H1 (cell line): ENCODE measurements around the gene PNRC1. TPM values are rescaled to one million over a fixed set of nuclear protein-coding genes. Genes with fewer than 3 reads are reported as not detected.

ENCODE experiments used
- CTCF ChIA-PET: fragments of 300-600 bp; sonication (Branson Sonifier 250); formaldehyde crosslinking; loops from one replicate; lab custom pipeline; 2021; ENCODE audit not compliant: partially characterized antibody; lab: Charles Lee
- POLR2A ChIA-PET: fragments of 300-600 bp; sonication (Branson Sonifier 250); formaldehyde crosslinking; loops from one replicate; lab custom pipeline; 2021; ENCODE audit warnings: inconsistent platforms; ENCODE audit not compliant: partially characterized antibody; lab: Charles Lee
- DNase-seq, 2 experiments: peaks; one replicate each; pipeline versions ENCODE4 v3.0.0 to v3.0.0-alpha.2; 2010 to 2022; ENCODE audit warnings: low spot score in 2 of 2, low read depth in 1 of 2, mixed read lengths in 1 of 2
- FAIRE-seq: peaks from 2 replicates; lab custom pipeline; 2011; peaks lifted over from hg19 to GRCh38; lab: Jason Lieb, UNC
- H2AFZ ChIP-seq: 2 replicates; pipeline ENCODE4 v1.8.1; 2012; ENCODE audit warnings: low read length, inconsistent platforms
- H2AK5ac ChIP-seq: 2 replicates; pipeline ENCODE4 v1.6.1; 2013; ENCODE audit warnings: low read depth, low read length
- H2BK120ac ChIP-seq: replicated peaks from 2 replicates; pipeline ENCODE3; 2013; ENCODE audit warnings: low read depth, low read length, inconsistent platforms
- H2BK12ac ChIP-seq: 2 replicates; pipeline ENCODE4 v1.6.1; 2013; ENCODE audit warnings: low read depth, low read length
- H2BK15ac ChIP-seq: 2 replicates; pipeline ENCODE4 v1.6.1; 2013; ENCODE audit warnings: low read length
- H2BK20ac ChIP-seq: 2 replicates; pipeline ENCODE4 v1.6.1; 2013; ENCODE audit warnings: low read length
- H2BK5ac ChIP-seq: 2 replicates; pipeline ENCODE4 v1.6.1; 2013; ENCODE audit warnings: low read depth, low read length
- H3K14ac ChIP-seq: 2 replicates; pipeline ENCODE4 v1.6.1; 2013; ENCODE audit warnings: inconsistent platforms; ENCODE audit not compliant: insufficient read length
- H3K18ac ChIP-seq: 2 replicates; pipeline ENCODE4 v1.6.1; 2013; ENCODE audit warnings: low read length; ENCODE audit errors: extremely low read depth
- H3K23ac ChIP-seq: 2 replicates; pipeline ENCODE4 v1.6.1; 2013; ENCODE audit warnings: inconsistent platforms; ENCODE audit not compliant: insufficient read length
- H3K23me2 ChIP-seq: 2 replicates; pipeline ENCODE4 v1.6.1; 2013; ENCODE audit warnings: low read depth, low read length
- H3K27ac ChIP-seq: 2 replicates; pipeline ENCODE4 v1.6.1; 2011; ENCODE audit warnings: low read depth, low read length, inconsistent platforms
- H3K27me3 ChIP-seq, 4 experiments: replicated peaks in 1 of 4; 1 replicate in 1 of 4; 2 replicates in 3 of 4; pipeline versions ENCODE4 v1.6.1 to v1.8.1; 2011 to 2013; ENCODE audit warnings: low read length in 3 of 4, mild to moderate bottlenecking in 3 of 4, inconsistent platforms in 2 of 4, mixed read lengths in 2 of 4, moderate library complexity in 1 of 4; ENCODE audit not compliant: control insufficient read depth in 3 of 4, insufficient read depth in 3 of 4; ENCODE audit errors: extremely low read depth in 1 of 4
- H3K36me3 ChIP-seq, 4 experiments: 2 replicates each; pipeline versions ENCODE4 v1.6.1 to v1.8.1; 2011 to 2013; ENCODE audit warnings: mild to moderate bottlenecking in 4 of 4, low read length in 3 of 4, moderate library complexity in 2 of 4, control low read depth in 1 of 4, inconsistent platforms in 1 of 4; ENCODE audit not compliant: insufficient read depth in 4 of 4, control insufficient read depth in 2 of 4
- H3K4ac ChIP-seq: replicated peaks from 2 replicates; pipeline ENCODE3; 2013; ENCODE audit warnings: low read length, low read depth, mixed read lengths, inconsistent platforms; ENCODE audit not compliant: insufficient read length
- H3K4me1 ChIP-seq, 4 experiments: replicated peaks in 1 of 4; 1 replicate in 1 of 4; 2 replicates in 3 of 4; pipeline versions ENCODE4 v1.6.1 to v1.8.1; 2011 to 2013; ENCODE audit warnings: low read length in 3 of 4, inconsistent platforms in 2 of 4, mixed read lengths in 1 of 4; ENCODE audit not compliant: insufficient read depth in 4 of 4, control insufficient read depth in 3 of 4
- H3K4me2 ChIP-seq, 2 experiments: 2 replicates each; pipeline versions ENCODE4 v1.6.1 to v1.8.1; 2011 to 2013; ENCODE audit warnings: low read depth in 2 of 2, low read length in 2 of 2, control low read depth in 1 of 2, inconsistent platforms in 1 of 2, mild to moderate bottlenecking in 1 of 2; ENCODE audit not compliant: insufficient read depth in 1 of 2
- H3K4me3 ChIP-seq, 4 experiments: fragments of 200-600, 300-600 bp in 1 of 4; sonication (generic), shearing (Covaris generic), sonication (Bioruptor Twin) in 1 of 4; 2 replicates each; pipeline versions ENCODE4 v1.5.1 to v1.8.1; 2011 to 2016; ENCODE audit warnings: low read length in 4 of 4, low read depth in 3 of 4, control low read depth in 2 of 4, inconsistent platforms in 2 of 4, mild to moderate bottlenecking in 2 of 4, mixed read lengths in 1 of 4, moderate library complexity in 1 of 4; ENCODE audit not compliant: insufficient read depth in 2 of 4; ENCODE audit errors: extremely low read depth in 1 of 4
- H3K56ac ChIP-seq: replicated peaks from 2 replicates; pipeline ENCODE3; 2013; ENCODE audit warnings: low read depth, mild to moderate bottlenecking, mixed read lengths, low read length, inconsistent platforms; ENCODE audit not compliant: insufficient read length
- H3K79me1 ChIP-seq: 2 replicates; pipeline ENCODE4 v1.6.1; 2013; ENCODE audit warnings: low read depth, low read length, control low read depth
- H3K79me2 ChIP-seq, 2 experiments: 2 replicates each; pipeline versions ENCODE4 v1.6.1 to v1.8.1; 2012 to 2013; ENCODE audit warnings: low read length in 2 of 2, mild to moderate bottlenecking in 2 of 2, inconsistent platforms in 1 of 2; ENCODE audit not compliant: insufficient read depth in 2 of 2, control insufficient read depth in 1 of 2
- H3K9ac ChIP-seq, 4 experiments: replicated peaks in 1 of 4; 1 replicate in 1 of 4; 2 replicates in 3 of 4; pipeline versions ENCODE4 v1.6.1 to v1.8.1; 2011 to 2013; ENCODE audit warnings: low read depth in 3 of 4, low read length in 3 of 4, control low read depth in 2 of 4, mild to moderate bottlenecking in 2 of 4, moderate library complexity in 2 of 4, inconsistent platforms in 1 of 4; ENCODE audit errors: extremely low read depth in 1 of 4
- H3K9me3 ChIP-seq, 2 experiments: 2 replicates each; pipeline versions ENCODE4 v1.6.1 to v1.8.1; 2012 to 2013; ENCODE audit warnings: mild to moderate bottlenecking in 2 of 2, moderate library complexity in 2 of 2, control low read depth in 1 of 2, inconsistent platforms in 1 of 2, low read depth in 1 of 2, low read length in 1 of 2, mixed read lengths in 1 of 2; ENCODE audit not compliant: insufficient read depth in 2 of 2
- H4K20me1 ChIP-seq, 2 experiments: replicated peaks in 1 of 2; 2 replicates each; pipeline versions ENCODE3 to v1.8.1; 2011 to 2013; ENCODE audit warnings: inconsistent platforms in 2 of 2, low read length in 2 of 2, mild to moderate bottlenecking in 1 of 2; ENCODE audit not compliant: insufficient read depth in 2 of 2, control insufficient read depth in 1 of 2
- H4K5ac ChIP-seq: 2 replicates; pipeline ENCODE4 v1.6.1; 2013; ENCODE audit warnings: low read length, low read depth, mixed read lengths, inconsistent platforms; ENCODE audit not compliant: insufficient read length
- H4K8ac ChIP-seq: 2 replicates; pipeline ENCODE4 v1.8.0; 2013; ENCODE audit warnings: mild to moderate bottlenecking, moderate library complexity, low read length, inconsistent platforms; ENCODE audit not compliant: insufficient read depth; ENCODE audit errors: extremely low read depth
- H4K91ac ChIP-seq: replicated peaks from 2 replicates; pipeline ENCODE3; 2013; ENCODE audit warnings: low read length, mixed read lengths, inconsistent platforms; ENCODE audit not compliant: insufficient read length
- ASH2L ChIP-seq: fragments of 200-600, 300-600 bp; sonication (generic); IDR thresholded peaks from one replicate; pipeline ENCODE4 v1.7.1; 2017; ENCODE audit warnings: low read length
- CHD1 ChIP-seq: IDR thresholded peaks from 2 replicates; pipeline ENCODE4 v1.6.1; 2012; ENCODE audit warnings: low read depth, low read length, improper control_type of control experiment
- SRF ChIP-seq: IDR thresholded peaks from 2 replicates; pipeline ENCODE4 v1.6.1; 2011; ENCODE audit warnings: mild to moderate bottlenecking, low read depth, low read length, moderate library complexity
- WGBS, 2 experiments: shearing (Covaris generic) in 1 of 2; methylation state at CpG; one replicate each; pipeline versions ENCODE4 v1.1.6 to v1.1.7; 2013 to 2015; ENCODE audit warnings: low lambda C conversion rate in 2 of 2, mixed read lengths in 2 of 2, inconsistent platforms in 1 of 2, low coverage in 1 of 2, missing lambda C conversion rate in 1 of 2; ENCODE audit not compliant: insufficient replicate concordance in 2 of 2, insufficient coverage in 1 of 2, insufficient read length in 1 of 2; ENCODE audit errors: extremely low coverage in 1 of 2, missing lambda C conversion rate in 1 of 2; 5-methylcytosine and 5-hydroxymethylcytosine counted together
- polyA plus RNA-seq, 7 experiments: library from polyadenylated mRNA; depleted of rRNA in 3 of 7; stranded (reverse) in 5 of 7; unstranded in 2 of 7; fragments of >200 nt in 5 of 7; fragments of 200-250 nt in 2 of 7; gene quantifications; 1 replicate in 5 of 7; 2 replicates in 1 of 7; 4 replicates in 1 of 7; pipeline versions ENCODE4 v1.2.1 to v1.2.3, GENCODE V29; 2011 to 2013; ENCODE audit warnings: missing spikeins in 2 of 7, mixed read lengths in 2 of 7
- total RNA-seq: library from RNA; stranded (reverse); fragmentation: NEBNext Ultra II Directional; extraction: Animal tissue kit (Norgen Biotek cat#: 25700); gene quantifications from 2 replicates; pipeline ENCODE4 v1.2.1, GENCODE V29; 2021

The PNRC1 gene
- total and polyA plus RNA-seq, 2 of the 8 experiments (the other 6 are each of a cell fraction or from before 2014, with no cell fraction given): 6.3 to 48.5 TPM

- Histone ChIP-seq H3K27ac (no peak overlapping the region), H3K4me3 (no peak overlapping the region)
- CTCF ChIA-PET: interaction anchor here (0.7 to 1.2 kb wide), 5 partner anchors 9 to 97 kb away, joined by 3 to 4 read pairs (median 3); no protein-coding TSS in a partner anchor
These were observed 29.9 kb upstream of the PNRC1 start for GRCh38 chr6:89050697-89051096.

More at GRCh38 chr6:89050697-89051096, 29.9 kb upstream of the PNRC1 start:
- Histone ChIP-seq H3K4me2 (no peak overlapping the region), H4K5ac (no peak overlapping the region), H3K27me3 (peaks cover 0 to 5% (median 2%) of the 10 kb centered on the region in 4 experiments; a peak in 4 of 7 replicates), H2AK5ac (no peak overlapping the region), H3K4ac (no peak overlapping the region), H4K8ac (no peak overlapping the region), H3K9ac (no peak overlapping the region), H3K9me3 (no peaks in the 10 kb centered on the region), H3K14ac (no peak overlapping the region), H2BK12ac (no peak overlapping the region), H3K56ac (no peak overlapping the region), H3K79me1 (no peaks in the 10 kb centered on the region), H2AFZ (no peak overlapping the region), H3K36me3 (no peaks in the 10 kb centered on the region), H3K79me2 (no peaks in the 10 kb centered on the region), H4K91ac (no peak overlapping the region), H2BK5ac (no peak overlapping the region), H3K4me1 (peaks cover 0 to 10% (median 0%) of the 10 kb centered on the region in 4 experiments; a peak in 1 of 7 replicates), H2BK15ac (no peak overlapping the region), H4K20me1 (no peaks in the 10 kb centered on the region), H3K23ac (no peak overlapping the region), H3K23me2 (no peaks in the 10 kb centered on the region), H2BK20ac (no peak overlapping the region), H2BK120ac (no peak overlapping the region), H3K18ac (no peak overlapping the region)
- POLR2A ChIA-PET: no interaction called here
- FAIRE-seq (no peak), DNase-seq (no peak)
- TF ChIP-seq SRF (no peak), ASH2L (no peak), CHD1 (no peak)
- WGBS, 2 experiments: 87% methylated on average over 3 of the region's 3 CpGs; no CpG with 5 or more reads in 1 of the 2 experiments
